GM12873 (cell line): ENCODE results near the gene RNF41.

Experiments
- CTCF ChIP-seq: IDR thresholded peaks from 2 replicates; pipeline ENCODE4 v1.5.1; 2012; ENCODE audit warnings: low read depth, mild to moderate bottlenecking, moderate library complexity, low read length, control low read depth; ENCODE audit not compliant: insufficient read depth; ENCODE audit errors: missing control alignments

The RNF41 gene

GRCh38 chr12:56205445-56205844 lies 16.3 kb downstream of the RNF41 start:
- peak; percentile 40 for TF ChIP-seq CTCF

- TF ChIP-seq CTCF = no peak
Measured at GRCh38 chr12:56204275-56204674, 17.4 kb downstream of the RNF41 start.

GRCh38 chr12:56202838-56203237 lies 18.9 kb downstream of the RNF41 start:
- no peak for TF ChIP-seq CTCF

- TF ChIP-seq CTCF = no peak
Measured at GRCh38 chr12:56202366-56202765, 19.4 kb downstream of the RNF41 start.

GRCh38 chr12:56198836-56199235 lies 22.9 kb downstream of the RNF41 start:
- no peak for TF ChIP-seq CTCF

- no peak for TF ChIP-seq CTCF
Measured at GRCh38 chr12:56197921-56198635, 23.6 kb downstream of the RNF41 start.

- peak; percentile 70 for TF ChIP-seq CTCF
Measured at GRCh38 chr12:56193025-56193578, 28.6 kb downstream of the RNF41 start.
